HG02678 (cell line): ENCODE results near the gene TSPAN32.

ENCODE experiments used
- ATAC-seq: cut with Tn5 transposase; IDR thresholded peaks from one replicate; pipeline ENCODE4 v1.9.1; 2021; ENCODE audit warnings: mild to moderate bottlenecking, moderate library complexity; ENCODE audit not compliant: unreplicated experiment

Gene TSPAN32

GRCh38 chr11:2302896-2303626 lies 1.2 kb downstream of the TSPAN32 start:
- no peak for ATAC-seq

GRCh38 chr11:2303627-2304505 lies 2.1 kb downstream of the TSPAN32 start:
- ATAC-seq, result no peak

GRCh38 chr11:2304506-2305139 lies 2.8 kb downstream of the TSPAN32 start:
- no peak for ATAC-seq

DNA sequence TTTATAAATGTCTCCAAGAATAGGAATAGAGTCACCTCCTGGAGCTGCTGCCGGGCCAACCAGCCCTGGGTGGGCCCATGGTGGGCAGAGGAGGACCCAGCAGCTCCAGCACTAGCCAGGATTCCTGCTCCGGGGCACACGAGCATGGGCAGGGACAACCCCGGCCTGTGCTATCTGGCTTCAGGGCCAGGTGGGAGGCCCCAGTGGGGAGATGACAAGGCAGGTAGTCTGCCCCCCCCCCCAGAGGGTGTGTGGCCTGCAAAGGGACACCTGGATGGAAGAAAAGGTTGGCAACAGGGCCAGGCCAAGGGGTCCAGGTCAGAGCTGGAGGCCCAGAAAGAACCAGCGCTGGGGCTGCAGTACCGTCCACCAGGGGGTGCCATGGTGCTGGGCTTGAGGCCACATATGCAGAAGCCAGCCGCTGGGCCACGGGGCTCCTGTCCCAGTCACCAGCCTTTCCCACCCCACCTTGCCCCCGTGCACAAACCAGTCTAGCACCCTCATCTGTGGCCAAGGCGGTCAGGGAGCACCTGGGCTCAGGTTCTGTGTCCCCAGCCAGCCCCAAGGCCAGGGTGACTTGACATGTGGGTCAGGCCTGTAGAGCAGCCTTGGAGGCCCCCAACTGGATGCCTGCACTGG lies 3.4 kb downstream of the TSPAN32 start:
- ATAC-seq, result no peak

- ATAC-seq, result no peak
Measured at GRCh38 chr11:2305788-2306451, 4.1 kb downstream of the TSPAN32 start.

- no peak for ATAC-seq
Measured at GRCh38 chr11:2306452-2306823, 4.6 kb downstream of the TSPAN32 start.

GRCh38 chr11:2306877-2307500 lies 5.2 kb downstream of the TSPAN32 start:
- ATAC-seq, result no peak

DNA sequence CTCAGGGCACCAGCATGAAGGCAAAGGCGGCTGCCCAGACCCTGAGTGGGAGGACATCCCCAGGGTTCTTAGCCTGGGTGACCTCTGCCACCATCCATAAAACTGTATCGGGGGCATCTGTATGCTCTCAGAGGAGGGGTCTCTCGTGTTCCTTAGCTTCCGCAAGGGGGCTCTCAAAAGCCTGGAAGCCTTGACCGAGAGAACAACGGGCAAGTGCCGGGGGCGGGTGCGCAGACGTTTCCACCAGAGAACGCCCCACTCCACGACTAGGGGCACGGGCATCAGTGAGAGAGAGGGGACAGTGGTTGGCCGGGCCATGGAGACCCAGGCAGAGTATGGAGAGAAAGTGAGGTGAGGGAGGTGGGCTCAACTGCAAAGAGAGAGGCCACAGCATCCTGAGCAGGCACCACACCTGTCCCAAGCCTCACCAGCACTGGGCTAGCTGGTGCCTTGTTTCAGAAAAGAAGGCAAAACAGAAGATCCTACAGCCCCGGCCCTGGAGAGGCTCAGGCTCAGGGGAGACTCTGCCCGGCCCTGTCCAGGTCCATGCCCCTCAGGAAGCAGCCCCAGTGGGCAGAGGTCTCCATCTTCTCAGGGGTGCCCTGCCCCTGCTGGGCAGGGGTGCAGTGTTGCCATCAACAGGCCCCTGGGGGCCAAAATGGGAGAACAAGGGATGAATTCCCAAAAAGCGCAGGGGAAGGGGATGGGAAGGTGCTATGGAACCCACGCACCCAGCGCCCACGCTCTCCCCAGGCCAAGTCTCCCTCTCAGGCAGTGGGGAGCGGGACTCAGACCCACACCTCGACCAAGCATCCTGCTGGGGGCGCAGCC lies 5.9 kb downstream of the TSPAN32 start:
- ATAC-seq, result no peak

GRCh38 chr11:2308713-2309112 lies 6.9 kb downstream of the TSPAN32 start:
- no peak for ATAC-seq

DNA sequence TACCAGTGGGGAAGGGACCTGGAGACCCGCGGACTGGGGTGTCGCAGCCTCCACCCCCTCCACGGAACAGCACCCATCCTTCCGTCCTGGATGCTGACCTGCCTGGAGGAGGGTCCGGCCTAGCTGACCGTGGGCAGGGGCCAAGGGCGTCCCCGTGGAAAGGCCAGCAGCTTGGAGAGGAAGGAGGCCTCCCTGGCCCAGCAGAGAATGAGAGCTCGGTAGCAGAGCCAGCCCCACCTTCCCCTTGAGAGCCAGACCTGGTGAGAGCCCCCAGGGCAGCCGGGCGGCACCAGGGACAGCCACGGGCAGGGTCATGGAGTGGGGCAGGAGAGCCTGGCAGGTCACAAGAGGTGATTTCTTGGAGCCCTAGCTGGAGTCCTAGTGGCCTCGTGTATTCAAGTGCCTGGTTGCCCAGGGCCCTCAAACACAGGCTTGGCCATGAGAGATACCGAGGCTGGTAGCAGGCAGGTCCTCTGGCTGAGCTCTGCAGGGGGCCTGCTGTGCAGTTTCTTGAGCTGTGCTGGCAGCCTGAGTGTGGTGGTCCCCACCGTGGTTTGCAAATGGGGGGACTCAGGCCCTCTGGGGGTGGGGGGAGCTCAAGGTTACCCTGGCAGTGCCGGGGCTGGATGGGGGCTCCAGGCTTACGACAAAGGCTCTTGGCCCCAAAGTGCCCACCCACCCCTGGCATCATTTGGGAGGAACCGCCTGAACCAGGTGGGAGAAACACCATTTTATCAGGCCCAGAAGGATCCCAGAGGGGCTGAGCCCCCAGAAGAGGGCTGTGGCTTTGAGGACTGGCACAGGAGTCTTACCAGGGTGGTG lies 7.6 kb downstream of the TSPAN32 start:
- no peak for ATAC-seq

DNA sequence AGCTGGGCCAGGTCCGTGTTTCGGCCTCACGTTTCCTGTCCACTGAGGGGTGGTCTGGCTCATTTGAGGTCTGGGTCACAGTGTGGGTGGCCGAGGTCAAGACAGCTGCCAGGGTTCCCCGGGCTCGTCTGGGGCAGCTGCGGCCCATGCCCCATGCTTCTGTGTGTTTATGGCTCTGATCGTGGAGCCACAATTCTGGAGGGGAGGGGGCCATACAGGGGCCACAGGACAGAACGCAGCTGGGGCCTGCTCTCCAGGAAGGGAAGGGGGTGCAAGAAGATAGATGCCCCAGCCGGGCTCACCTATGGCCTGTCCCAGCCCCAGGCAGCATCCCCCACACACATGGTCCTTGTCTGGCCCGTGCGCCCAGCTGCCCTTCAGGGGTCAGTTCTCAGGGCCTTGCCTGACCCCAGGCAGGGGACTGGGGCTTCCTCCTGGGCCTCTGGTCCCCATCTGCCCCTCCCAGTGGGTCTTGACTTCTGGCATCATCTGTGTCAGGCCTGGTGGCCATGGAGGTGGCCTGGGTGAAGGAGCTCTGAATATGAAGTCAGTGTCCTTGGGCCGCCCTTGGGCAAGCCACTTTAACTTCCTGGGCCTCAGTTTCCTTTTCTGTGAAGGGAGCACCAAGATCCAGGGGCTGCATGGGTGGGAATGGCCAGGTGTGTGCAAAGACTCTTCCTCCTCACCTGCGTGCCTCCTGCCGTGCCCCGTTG lies 8.4 kb downstream of the TSPAN32 start:
- no peak for ATAC-seq

DNA sequence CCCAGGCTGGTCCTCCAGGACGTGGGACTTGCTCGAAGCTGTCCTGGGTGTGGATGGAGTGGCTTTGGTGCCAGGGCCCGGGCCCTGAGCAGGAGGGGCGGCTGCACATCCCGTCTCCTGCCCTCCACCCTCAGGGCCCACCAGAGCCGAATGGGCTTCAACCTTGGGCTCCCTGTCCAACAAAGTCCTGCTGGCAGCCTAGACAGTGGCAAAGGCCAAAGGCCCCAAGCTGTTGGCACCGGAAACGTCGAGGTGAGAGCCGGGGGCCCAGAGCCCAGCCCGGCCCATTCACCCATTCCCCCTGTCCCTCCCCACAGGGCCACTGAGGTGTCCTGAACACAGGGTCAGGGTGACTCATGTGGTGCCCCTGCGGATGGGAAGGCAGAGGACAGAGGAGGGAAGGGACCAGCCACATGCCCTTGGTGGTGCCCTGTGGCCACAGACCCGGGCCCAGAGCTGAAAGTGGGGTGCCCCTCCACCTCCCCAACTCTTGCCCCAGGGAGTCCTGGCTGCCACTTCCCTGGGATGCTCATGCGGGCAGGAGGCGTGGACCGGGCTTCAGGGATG lies 9.1 kb downstream of the TSPAN32 start:
- ATAC-seq, result no peak

DNA sequence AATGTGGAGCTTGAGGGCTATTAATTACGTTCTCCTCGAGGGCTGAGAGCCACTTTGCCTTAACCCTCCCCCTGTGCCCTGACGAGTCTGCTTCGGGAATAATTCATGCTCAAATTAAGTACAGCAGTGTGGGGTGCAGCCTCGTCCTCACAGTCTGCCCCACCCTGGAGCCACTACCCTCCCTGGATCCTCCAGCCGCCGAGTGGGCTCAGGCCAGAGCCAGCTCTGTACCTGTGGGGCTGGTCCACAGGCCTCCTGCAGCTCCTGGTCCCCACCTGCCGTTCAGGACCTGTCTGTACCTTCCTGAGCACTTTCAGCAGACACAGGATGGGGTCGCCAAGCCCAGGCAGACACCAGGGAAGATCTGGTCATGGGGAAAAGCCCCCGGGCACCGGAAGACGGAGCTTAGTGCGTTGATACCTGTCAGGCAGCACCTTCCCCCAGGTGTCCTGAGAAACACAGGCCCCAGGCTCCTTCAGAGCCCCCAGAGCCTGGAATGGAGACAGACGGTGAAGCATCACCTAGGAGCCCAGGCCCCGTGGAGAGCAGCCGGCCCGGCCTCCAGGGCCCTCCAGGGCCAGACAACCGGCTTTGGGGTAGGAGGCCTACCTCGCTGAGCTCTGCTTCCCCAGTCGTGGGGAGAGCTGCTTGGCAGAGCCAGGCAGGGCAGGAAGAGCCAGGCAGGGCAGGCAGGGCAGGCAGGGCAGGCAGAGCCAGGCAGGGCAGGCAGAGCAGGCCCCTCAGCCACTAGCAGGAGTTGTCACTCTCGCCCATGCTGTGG lies 9.7 kb downstream of the TSPAN32 start:
- ATAC-seq, result no peak

- no peak for ATAC-seq
Measured at GRCh38 chr11:2312232-2313042, 10.6 kb downstream of the TSPAN32 start.

DNA sequence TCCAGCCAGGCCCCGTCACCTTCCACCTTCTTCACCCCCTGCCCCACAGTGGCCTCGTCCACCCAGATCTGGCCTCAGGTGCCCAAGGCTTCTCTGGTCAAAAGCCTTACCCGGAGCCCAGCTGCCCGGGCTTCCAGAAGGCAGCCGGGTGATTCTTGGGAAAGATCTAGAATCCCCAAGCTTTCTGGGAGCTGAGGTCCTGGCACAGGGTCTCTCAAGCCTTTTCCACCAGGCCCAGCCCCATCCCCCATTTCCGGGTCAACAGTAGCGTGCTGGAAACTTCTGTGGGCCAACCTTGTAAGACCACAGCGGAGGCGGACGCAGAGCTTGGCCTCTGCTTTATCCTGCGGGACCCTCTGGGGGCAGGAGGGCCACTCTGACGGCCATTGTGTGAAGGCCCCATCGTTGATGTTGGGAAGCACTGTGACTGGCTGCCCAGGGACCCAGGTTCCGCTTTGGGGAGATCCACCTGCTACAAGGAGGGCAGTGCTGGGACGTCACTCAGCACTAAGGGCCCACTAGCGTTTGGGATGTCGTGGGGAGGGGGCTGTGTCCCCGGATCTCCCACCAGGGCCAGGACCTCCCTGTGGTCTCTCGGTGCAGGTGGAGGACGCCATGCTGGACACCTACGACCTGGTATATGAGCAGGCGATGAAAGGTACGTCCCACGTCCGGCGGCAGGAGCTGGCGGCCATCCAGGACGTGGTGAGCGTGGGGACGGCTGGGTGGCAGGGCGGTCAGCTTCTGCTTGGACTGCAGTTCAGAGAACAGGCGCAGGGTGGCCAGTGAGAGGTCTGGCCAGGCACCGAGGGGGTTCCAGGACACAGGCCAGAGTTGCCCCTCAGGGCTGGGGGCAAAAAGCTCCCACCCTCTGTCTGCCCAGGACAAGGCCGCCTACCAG lies 11.5 kb downstream of the TSPAN32 start:
- no peak for ATAC-seq
